ENCODE results near the gene C1orf21. TPM values are rescaled to one million over a fixed set of nuclear protein-coding genes. Genes with fewer than 3 reads are reported as not detected.

Gene C1orf21
- total RNA-seq, 1 donor from 2014 or later = 16.7 TPM

GRCh38 chr1:184502161-184502560 is 115.3 kb downstream of the C1orf21 start:
- Histone ChIP-seq H3K4me3 (ENCODE audit: low read length in 3 of 3) (no peak overlapping the region), H3K27me3 (ENCODE audit: control insufficient read depth in 3 of 3, insufficient read depth in 3 of 3, low read length in 3 of 3) (no peaks in the 10 kb centered on the region), H3K4me1 (ENCODE audit: control insufficient read depth in 3 of 3, insufficient read depth in 3 of 3, low read length in 3 of 3) (peaks cover 30 to 49% (median 39%) of the 10 kb centered on the region in 3 donors)

GRCh38 chr1:184503221-184503749 is 116.5 kb downstream of the C1orf21 start:
- Histone ChIP-seq H3K9me3 (ENCODE audit: control insufficient read depth in 3 of 3, low read length in 3 of 3) (no peaks in the 10 kb centered on the region), H3K4me3 (ENCODE audit: low read length in 3 of 3) (peak overlapping the region in 1 of 3 donors; percentile 63), H3K4me1 (ENCODE audit: control insufficient read depth in 3 of 3, insufficient read depth in 3 of 3, low read length in 3 of 3) (peaks cover 37 to 58% (median 48%) of the 10 kb centered on the region in 3 donors), H3K9ac (ENCODE audit: low read depth in 1 of 3, low read length in 3 of 3) (peak overlapping the region in 2 of 3 donors; percentile 64 to 78), H3K27ac (ENCODE audit: low read depth, low read length) (peak overlapping the region; percentile 83), H3K36me3 (ENCODE audit: control insufficient read depth in 3 of 3, insufficient read depth in 3 of 3, low read length in 3 of 3) (no peaks in the 10 kb centered on the region), H3K27me3 (ENCODE audit: control insufficient read depth in 3 of 3, insufficient read depth in 3 of 3, low read length in 3 of 3) (no peaks in the 10 kb centered on the region)

More at GRCh38 chr1:184502161-184502560, 115.3 kb downstream of the C1orf21 start:
- H3K9me3 ChIP-seq (ENCODE audit: control insufficient read depth in 3 of 3, low read length in 3 of 3) = no peaks in the 10 kb centered on the region
- no peak overlapping the region for H3K9ac ChIP-seq (ENCODE audit: low read depth in 1 of 3, low read length in 3 of 3)
- H3K36me3 ChIP-seq (ENCODE audit: control insufficient read depth in 3 of 3, insufficient read depth in 3 of 3, low read length in 3 of 3) = no peaks in the 10 kb centered on the region
- H3K27ac ChIP-seq (ENCODE audit: low read depth, low read length) = no peak overlapping the region

- H3K4me1 ChIP-seq (ENCODE audit: control insufficient read depth in 3 of 3, insufficient read depth in 3 of 3, low read length in 3 of 3) = peaks cover 40 to 56% (median 43%) of the 10 kb centered on the region in 3 donors
- H3K4me3 ChIP-seq (ENCODE audit: low read length in 3 of 3) = peak overlapping the region; percentile 63
- H3K9ac ChIP-seq (ENCODE audit: low read depth in 1 of 3, low read length in 3 of 3) = peak overlapping the region; percentile 45 to 78 (median 64)
- no peaks in the 10 kb centered on the region for H3K9me3 ChIP-seq (ENCODE audit: control insufficient read depth in 3 of 3, low read length in 3 of 3)
- no peaks in the 10 kb centered on the region for H3K27me3 ChIP-seq (ENCODE audit: control insufficient read depth in 3 of 3, insufficient read depth in 3 of 3, low read length in 3 of 3)
- peak overlapping the region; percentile 83 for H3K27ac ChIP-seq (ENCODE audit: low read depth, low read length)
- H3K36me3 ChIP-seq (ENCODE audit: control insufficient read depth in 3 of 3, insufficient read depth in 3 of 3, low read length in 3 of 3) = peaks cover 0 to 4% (median 0%) of the 10 kb centered on the region in 3 donors
Measured at GRCh38 chr1:184504040-184504954, 117.5 kb downstream of the C1orf21 start.

GRCh38 chr1:184504955-184505338 is 118.1 kb downstream of the C1orf21 start:
- peaks cover 37 to 49% (median 39%) of the 10 kb centered on the region in 3 donors for H3K4me1 ChIP-seq (ENCODE audit: control insufficient read depth in 3 of 3, insufficient read depth in 3 of 3, low read length in 3 of 3)
- no peaks in the 10 kb centered on the region for H3K9me3 ChIP-seq (ENCODE audit: control insufficient read depth in 3 of 3, low read length in 3 of 3)
- H3K4me3 ChIP-seq (ENCODE audit: low read length in 3 of 3) = peak overlapping the region; percentile 63
- H3K27me3 ChIP-seq (ENCODE audit: control insufficient read depth in 3 of 3, insufficient read depth in 3 of 3, low read length in 3 of 3) = no peaks in the 10 kb centered on the region
- H3K9ac ChIP-seq (ENCODE audit: low read depth in 1 of 3, low read length in 3 of 3) = peak overlapping the region in 2 of 3 donors; percentile 64 to 78
- peak overlapping the region; percentile 83 for H3K27ac ChIP-seq (ENCODE audit: low read depth, low read length)
- H3K36me3 ChIP-seq (ENCODE audit: control insufficient read depth in 3 of 3, insufficient read depth in 3 of 3, low read length in 3 of 3) = peaks cover 0 to 9% (median 3%) of the 10 kb centered on the region in 3 donors

- H3K27me3 ChIP-seq (ENCODE audit: control insufficient read depth in 3 of 3, insufficient read depth in 3 of 3, low read length in 3 of 3) = no peaks in the 10 kb centered on the region
- peaks cover 27 to 35% (median 31%) of the 10 kb centered on the region in 3 donors for H3K4me1 ChIP-seq (ENCODE audit: control insufficient read depth in 3 of 3, insufficient read depth in 3 of 3, low read length in 3 of 3)
- H3K9ac ChIP-seq (ENCODE audit: low read depth in 1 of 3, low read length in 3 of 3) = no peak overlapping the region
- H3K27ac ChIP-seq (ENCODE audit: low read depth, low read length) = no peak overlapping the region
- peaks cover 0 to 9% (median 7%) of the 10 kb centered on the region in 3 donors for H3K36me3 ChIP-seq (ENCODE audit: control insufficient read depth in 3 of 3, insufficient read depth in 3 of 3, low read length in 3 of 3)
- H3K9me3 ChIP-seq (ENCODE audit: control insufficient read depth in 3 of 3, low read length in 3 of 3) = no peaks in the 10 kb centered on the region
- no peak overlapping the region for H3K4me3 ChIP-seq (ENCODE audit: low read length in 3 of 3)
Measured at GRCh38 chr1:184506481-184506880, 119.7 kb downstream of the C1orf21 start.

GRCh38 chr1:184507165-184507564 is 120.3 kb downstream of the C1orf21 start:
- H3K4me1 ChIP-seq (ENCODE audit: control insufficient read depth in 3 of 3, insufficient read depth in 3 of 3, low read length in 3 of 3) = peaks cover 27 to 35% (median 31%) of the 10 kb centered on the region in 3 donors
- H3K9me3 ChIP-seq (ENCODE audit: control insufficient read depth in 3 of 3, low read length in 3 of 3) = no peaks in the 10 kb centered on the region
- no peak overlapping the region for H3K4me3 ChIP-seq (ENCODE audit: low read length in 3 of 3)
- peak overlapping the region in 1 of 3 donors; percentile 35 for H3K9ac ChIP-seq (ENCODE audit: low read depth in 1 of 3, low read length in 3 of 3)
- H3K27me3 ChIP-seq (ENCODE audit: control insufficient read depth in 3 of 3, insufficient read depth in 3 of 3, low read length in 3 of 3) = no peaks in the 10 kb centered on the region
- H3K36me3 ChIP-seq (ENCODE audit: control insufficient read depth in 3 of 3, insufficient read depth in 3 of 3, low read length in 3 of 3) = peaks cover 0 to 9% (median 7%) of the 10 kb centered on the region in 3 donors
- peak overlapping the region; percentile 57 for H3K27ac ChIP-seq (ENCODE audit: low read depth, low read length)

- H3K4me3 ChIP-seq (ENCODE audit: low read length in 3 of 3) = no peak overlapping the region
Measured at GRCh38 chr1:184507604-184508280, 120.9 kb downstream of the C1orf21 start.

GRCh38 chr1:184509105-184509504 is 122.3 kb downstream of the C1orf21 start:
- Histone ChIP-seq H3K4me1 (ENCODE audit: control insufficient read depth in 3 of 3, insufficient read depth in 3 of 3, low read length in 3 of 3) (peaks cover 24 to 26% (median 26%) of the 10 kb centered on the region in 3 donors), H3K27me3 (ENCODE audit: control insufficient read depth in 3 of 3, insufficient read depth in 3 of 3, low read length in 3 of 3) (no peaks in the 10 kb centered on the region), H3K9ac (ENCODE audit: low read depth in 1 of 3, low read length in 3 of 3) (no peak overlapping the region), H3K4me3 (ENCODE audit: low read length in 3 of 3) (no peak overlapping the region), H3K9me3 (ENCODE audit: control insufficient read depth in 3 of 3, low read length in 3 of 3) (no peaks in the 10 kb centered on the region), H3K36me3 (ENCODE audit: control insufficient read depth in 3 of 3, insufficient read depth in 3 of 3, low read length in 3 of 3) (peaks cover 0 to 9% (median 7%) of the 10 kb centered on the region in 3 donors), H3K27ac (ENCODE audit: low read depth, low read length) (no peak overlapping the region)

More at GRCh38 chr1:184507604-184508280, 120.9 kb downstream of the C1orf21 start:
- Histone ChIP-seq H3K9me3 (ENCODE audit: control insufficient read depth in 3 of 3, low read length in 3 of 3) (no peaks in the 10 kb centered on the region), H3K27ac (ENCODE audit: low read depth, low read length) (peak overlapping the region; percentile 57), H3K36me3 (ENCODE audit: control insufficient read depth in 3 of 3, insufficient read depth in 3 of 3, low read length in 3 of 3) (peaks cover 0 to 9% (median 7%) of the 10 kb centered on the region in 3 donors), H3K27me3 (ENCODE audit: control insufficient read depth in 3 of 3, insufficient read depth in 3 of 3, low read length in 3 of 3) (no peaks in the 10 kb centered on the region), H3K9ac (ENCODE audit: low read depth in 1 of 3, low read length in 3 of 3) (peak overlapping the region in 1 of 3 donors; percentile 35), H3K4me1 (ENCODE audit: control insufficient read depth in 3 of 3, insufficient read depth in 3 of 3, low read length in 3 of 3) (peaks cover 27 to 35% (median 31%) of the 10 kb centered on the region in 3 donors)

- Histone ChIP-seq H3K9ac (ENCODE audit: low read depth in 1 of 3, low read length in 3 of 3) (no peak overlapping the region), H3K27me3 (ENCODE audit: control insufficient read depth in 3 of 3, insufficient read depth in 3 of 3, low read length in 3 of 3) (no peaks in the 10 kb centered on the region), H3K4me1 (ENCODE audit: control insufficient read depth in 3 of 3, insufficient read depth in 3 of 3, low read length in 3 of 3) (peaks cover 22 to 29% (median 26%) of the 10 kb centered on the region in 3 donors), H3K36me3 (ENCODE audit: control insufficient read depth in 3 of 3, insufficient read depth in 3 of 3, low read length in 3 of 3) (peaks cover 0 to 9% (median 7%) of the 10 kb centered on the region in 3 donors), H3K27ac (ENCODE audit: low read depth, low read length) (no peak overlapping the region), H3K4me3 (ENCODE audit: low read length in 3 of 3) (no peak overlapping the region), H3K9me3 (ENCODE audit: control insufficient read depth in 3 of 3, low read length in 3 of 3) (no peaks in the 10 kb centered on the region)
Measured at GRCh38 chr1:184510110-184510509, 123.3 kb downstream of the C1orf21 start.
